ENCODE measurements around the gene SLC35B2.

SLC35B2 gene

DNA sequence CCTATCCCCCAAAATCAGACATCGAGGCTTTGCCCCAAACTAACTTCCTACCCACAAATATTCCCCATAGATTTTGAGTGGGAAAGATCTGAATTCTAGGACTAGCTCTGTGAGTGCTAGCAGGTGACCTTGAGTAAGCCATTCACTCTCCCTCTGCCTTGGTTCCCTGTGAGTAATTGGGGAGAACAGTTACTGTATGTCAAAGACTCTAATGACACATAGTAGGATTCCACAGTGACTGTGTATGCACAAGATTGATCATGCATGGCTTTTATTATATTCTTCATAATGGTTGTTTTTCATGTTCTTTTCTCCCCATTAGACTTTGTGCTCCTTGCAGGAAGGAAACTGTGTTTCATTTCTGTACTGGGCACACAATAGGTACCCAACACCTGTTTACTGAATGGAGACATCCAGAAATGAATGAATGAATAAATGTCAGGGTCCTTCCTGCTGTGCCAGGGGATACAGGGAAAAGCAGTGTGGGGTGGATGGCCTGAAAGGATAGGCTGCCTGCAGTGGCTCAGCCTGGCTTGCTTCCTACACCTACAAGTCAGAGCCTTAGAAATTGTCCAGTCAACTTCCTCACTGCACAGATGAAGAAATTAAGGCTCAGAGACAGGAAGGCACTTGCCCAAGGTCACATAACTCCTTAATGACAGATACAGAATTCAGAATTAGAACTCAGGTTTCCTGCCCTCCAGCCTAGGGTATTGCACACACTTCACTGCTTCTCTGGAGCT is 12.0 kb upstream of the SLC35B2 start:
- Histone ChIP-seq H3K36me3 (ENCODE audit: insufficient read depth, low read length) (no peaks in the 10 kb centered on the region), H3K9ac (ENCODE audit: low read depth, low read length) (no peak overlapping the region), H2AFZ (ENCODE audit: low read depth, low read length) (no peak overlapping the region), H3K4me1 (ENCODE audit: insufficient read depth, low read length) (peaks cover 13% of the 10 kb centered on the region), H3K4me3 (ENCODE audit: low read depth in 1 of 2, low read length in 2 of 2) (no peak overlapping the region), H3K79me2 (ENCODE audit: insufficient read depth, low read length) (peaks cover 7% of the 10 kb centered on the region; the same call in 1 of the 2 replicates), H3K4me2 (ENCODE audit: insufficient read depth, low read length) (no peak overlapping the region), H3K27ac (ENCODE audit: low read length) (no peak overlapping the region), H3K9me3 (ENCODE audit: insufficient read depth, low read length, severe bottlenecking) (no peaks in the 10 kb centered on the region), H4K20me1 (ENCODE audit: insufficient read depth, low read length) (peaks cover 15% of the 10 kb centered on the region; the same call in 1 of the 2 replicates), H3K27me3 (ENCODE audit: insufficient read depth, low read length, poor library complexity) (no peaks in the 10 kb centered on the region)
- TF ChIP-seq EZH2 (IDR thresholded peaks at IDR 0.05; ENCODE audit: borderline replicate concordance, low read depth, low read length, severe bottlenecking), result no peak
- TF ChIP-seq, protein P1, sequence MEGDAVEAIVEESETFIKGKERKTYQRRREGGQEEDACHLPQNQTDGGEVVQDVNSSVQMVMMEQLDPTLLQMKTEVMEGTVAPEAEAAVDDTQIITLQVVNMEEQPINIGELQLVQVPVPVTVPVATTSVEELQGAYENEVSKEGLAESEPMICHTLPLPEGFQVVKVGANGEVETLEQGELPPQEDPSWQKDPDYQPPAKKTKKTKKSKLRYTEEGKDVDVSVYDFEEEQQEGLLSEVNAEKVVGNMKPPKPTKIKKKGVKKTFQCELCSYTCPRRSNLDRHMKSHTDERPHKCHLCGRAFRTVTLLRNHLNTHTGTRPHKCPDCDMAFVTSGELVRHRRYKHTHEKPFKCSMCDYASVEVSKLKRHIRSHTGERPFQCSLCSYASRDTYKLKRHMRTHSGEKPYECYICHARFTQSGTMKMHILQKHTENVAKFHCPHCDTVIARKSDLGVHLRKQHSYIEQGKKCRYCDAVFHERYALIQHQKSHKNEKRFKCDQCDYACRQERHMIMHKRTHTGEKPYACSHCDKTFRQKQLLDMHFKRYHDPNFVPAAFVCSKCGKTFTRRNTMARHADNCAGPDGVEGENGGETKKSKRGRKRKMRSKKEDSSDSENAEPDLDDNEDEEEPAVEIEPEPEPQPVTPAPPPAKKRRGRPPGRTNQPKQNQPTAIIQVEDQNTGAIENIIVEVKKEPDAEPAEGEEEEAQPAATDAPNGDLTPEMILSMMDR (IDR thresholded peaks at IDR 0.05; ENCODE audit: borderline replicate concordance, extremely low read depth, low read length, poor library complexity, severe bottlenecking), result no peak
- no peak for DNase-seq
- ATAC-seq (ENCODE audit: insufficient read depth, low read depth), result no peak

GRCh38 chr6:44268095-44268628 is 10.8 kb upstream of the SLC35B2 start:
- Histone ChIP-seq H2AFZ (ENCODE audit: low read depth, low read length) (no peak overlapping the region), H3K4me2 (ENCODE audit: insufficient read depth, low read length) (no peak overlapping the region), H3K9me3 (ENCODE audit: insufficient read depth, low read length, severe bottlenecking) (no peaks in the 10 kb centered on the region), H3K9ac (ENCODE audit: low read depth, low read length) (no peak overlapping the region), H3K36me3 (ENCODE audit: insufficient read depth, low read length) (no peaks in the 10 kb centered on the region), H3K27me3 (ENCODE audit: insufficient read depth, low read length, poor library complexity) (no peaks in the 10 kb centered on the region), H3K79me2 (ENCODE audit: insufficient read depth, low read length) (peaks cover 19% of the 10 kb centered on the region), H3K27ac (ENCODE audit: low read length) (no peak overlapping the region), H3K4me3 (ENCODE audit: low read depth in 1 of 2, low read length in 2 of 2) (no peak overlapping the region), H3K4me1 (ENCODE audit: insufficient read depth, low read length) (peaks cover 24% of the 10 kb centered on the region), H4K20me1 (ENCODE audit: insufficient read depth, low read length) (peaks cover 24% of the 10 kb centered on the region)
- TF ChIP-seq, protein P1 (IDR thresholded peaks at IDR 0.05; ENCODE audit: borderline replicate concordance, extremely low read depth, low read length, poor library complexity, severe bottlenecking), result peak; percentile 95
- no peak for TF ChIP-seq EZH2 (IDR thresholded peaks at IDR 0.05; ENCODE audit: borderline replicate concordance, low read depth, low read length, severe bottlenecking)
- ATAC-seq (ENCODE audit: insufficient read depth, low read depth) (peak; percentile 39; the same call in 2 of the 3 replicates), DNase-seq (peak; percentile 67)

DNA sequence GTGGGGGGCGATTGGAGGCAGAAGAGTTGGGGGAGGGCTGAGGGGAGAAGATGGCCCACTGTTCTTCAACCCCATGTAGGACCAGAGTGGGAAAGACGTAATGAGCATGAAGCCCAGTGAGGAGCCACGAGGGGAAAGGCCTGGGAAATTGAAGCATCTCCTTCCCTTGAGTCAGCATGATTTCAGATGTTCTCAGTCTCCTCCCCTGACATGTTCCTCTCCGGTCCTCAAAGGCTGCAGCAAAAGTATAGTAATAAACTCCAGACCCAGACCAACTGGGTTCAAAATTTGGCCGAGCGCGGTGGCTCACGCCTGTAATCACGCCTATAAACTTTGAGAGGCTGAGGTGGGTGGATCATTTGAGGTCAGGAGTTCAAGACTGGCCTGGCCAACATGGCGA is 9.9 kb upstream of the SLC35B2 start:
- Histone ChIP-seq H4K20me1 (ENCODE audit: insufficient read depth, low read length) (peaks cover 29% of the 10 kb centered on the region), H3K27me3 (ENCODE audit: insufficient read depth, low read length, poor library complexity) (no peaks in the 10 kb centered on the region), H3K79me2 (ENCODE audit: insufficient read depth, low read length) (peaks cover 23% of the 10 kb centered on the region), H3K9ac (ENCODE audit: low read depth, low read length) (no peak overlapping the region), H3K4me1 (ENCODE audit: insufficient read depth, low read length) (peaks cover 33% of the 10 kb centered on the region), H3K4me2 (ENCODE audit: insufficient read depth, low read length) (no peak overlapping the region), H2AFZ (ENCODE audit: low read depth, low read length) (no peak overlapping the region), H3K4me3 (ENCODE audit: low read depth in 1 of 2, low read length in 2 of 2) (no peak overlapping the region), H3K9me3 (ENCODE audit: insufficient read depth, low read length, severe bottlenecking) (no peaks in the 10 kb centered on the region), H3K36me3 (ENCODE audit: insufficient read depth, low read length) (peaks cover 8% of the 10 kb centered on the region; the same call in 1 of the 2 replicates), H3K27ac (ENCODE audit: low read length) (no peak overlapping the region)
- no peak for TF ChIP-seq EZH2 (IDR thresholded peaks at IDR 0.05; ENCODE audit: borderline replicate concordance, low read depth, low read length, severe bottlenecking)
- TF ChIP-seq, protein P1 (IDR thresholded peaks at IDR 0.05; ENCODE audit: borderline replicate concordance, extremely low read depth, low read length, poor library complexity, severe bottlenecking), result no peak
- DNase-seq (no peak), ATAC-seq (ENCODE audit: insufficient read depth, low read depth) (no peak)
